OCI-LY1 (cell line): ENCODE results near the gene CD74.

Source experiments
- H2AFZ ChIP-seq: fragments of 200-600 bp; sonication (generic), shearing (Covaris generic); 2 replicates; pipeline ENCODE4 v1.6.0; 2014; ENCODE audit warnings: antibody characterized with exemption, mild to moderate bottlenecking, low read length
- H3F3A ChIP-seq: fragments of 200-600 bp; sonication (generic), shearing (Covaris generic); 2 replicates; pipeline ENCODE4 v1.6.0; 2014; ENCODE audit warnings: mild to moderate bottlenecking, antibody characterized with exemption, low read length, moderate library complexity; ENCODE audit not compliant: insufficient read depth
- H3K27ac ChIP-seq: fragments of 200-600 bp; sonication (generic); 2 replicates; pipeline ENCODE4 v1.5.1; 2014; ENCODE audit warnings: low read length, mixed run types, mild to moderate bottlenecking, low read depth; ENCODE audit not compliant: poor library complexity, severe bottlenecking
- H3K27me3 ChIP-seq: fragments of 200-600 bp; sonication (generic); 2 replicates; pipeline ENCODE4 v1.6.0; 2014; ENCODE audit warnings: antibody characterized with exemption, mild to moderate bottlenecking, low read length, moderate library complexity; ENCODE audit not compliant: insufficient read depth
- H3K36me3 ChIP-seq: fragments of 200-600 bp; sonication (generic); 2 replicates; pipeline ENCODE4 v1.6.1; 2014; ENCODE audit warnings: mild to moderate bottlenecking, antibody characterized with exemption, low read length, moderate library complexity, mixed read lengths; ENCODE audit not compliant: insufficient read depth
- H3K4me1 ChIP-seq: fragments of 200-600 bp; sonication (generic); 2 replicates; pipeline ENCODE4 v1.5.1; 2014; ENCODE audit warnings: mild to moderate bottlenecking, low read length, moderate library complexity; ENCODE audit not compliant: insufficient read depth, severe bottlenecking
- H3K4me2 ChIP-seq: fragments of 200-600 bp; sonication (generic), shearing (Covaris generic); 2 replicates; pipeline ENCODE4 v1.6.1; 2014; ENCODE audit warnings: low read length
- H3K4me3 ChIP-seq: fragments of 200-600 bp; sonication (generic); 2 replicates; pipeline ENCODE4 v1.5.1; 2014; ENCODE audit warnings: low read length, low read depth, mild to moderate bottlenecking, mixed read lengths; ENCODE audit not compliant: poor library complexity, severe bottlenecking
- H3K79me2 ChIP-seq: fragments of 200-600 bp; shearing (Covaris generic); 2 replicates; pipeline ENCODE4 v1.6.1; 2016; ENCODE audit warnings: mixed run types, low read length, mixed read lengths; ENCODE audit not compliant: insufficient read depth
- H3K9ac ChIP-seq: fragments of 200-600 bp; sonication (generic), shearing (Covaris generic); 2 replicates; pipeline ENCODE4 v1.6.1; 2014; ENCODE audit warnings: mild to moderate bottlenecking, low read length, mixed read lengths
- H3K9me2 ChIP-seq: fragments of 200-600 bp; sonication (generic), shearing (Covaris generic); 2 replicates; pipeline ENCODE4 v1.6.1; 2014; ENCODE audit warnings: low read depth, mild to moderate bottlenecking, low read length, mixed read lengths
- H3K9me3 ChIP-seq: fragments of 200-600 bp; shearing (Covaris generic); 2 replicates; pipeline ENCODE4 v1.6.1; 2014; ENCODE audit warnings: low read length, mixed read lengths
- H4K20me1 ChIP-seq: fragments of 200-600 bp; sonication (generic), shearing (Covaris generic); 2 replicates; pipeline ENCODE4 v1.6.0; 2016; ENCODE audit warnings: mild to moderate bottlenecking, low read length; ENCODE audit not compliant: insufficient read depth
- EZH2 ChIP-seq: fragments of 200-600 bp; sonication (generic), shearing (Covaris generic); IDR thresholded peaks from 2 replicates; pipeline ENCODE4 v1.8.0; 2017; ENCODE audit warnings: borderline replicate concordance, mixed run types, mild to moderate bottlenecking, antibody characterized with exemption, low read length, moderate library complexity, mixed read lengths
- TF ChIP-seq, protein P1 (sequence below): fragments of 200-600 bp; sonication (generic), shearing (Covaris generic); IDR thresholded peaks from 2 replicates; pipeline ENCODE4 v1.5.1; 2017; ENCODE audit warnings: mild to moderate bottlenecking, antibody characterized with exemption, low read length, moderate library complexity, mixed read lengths

CD74 gene

DNA sequence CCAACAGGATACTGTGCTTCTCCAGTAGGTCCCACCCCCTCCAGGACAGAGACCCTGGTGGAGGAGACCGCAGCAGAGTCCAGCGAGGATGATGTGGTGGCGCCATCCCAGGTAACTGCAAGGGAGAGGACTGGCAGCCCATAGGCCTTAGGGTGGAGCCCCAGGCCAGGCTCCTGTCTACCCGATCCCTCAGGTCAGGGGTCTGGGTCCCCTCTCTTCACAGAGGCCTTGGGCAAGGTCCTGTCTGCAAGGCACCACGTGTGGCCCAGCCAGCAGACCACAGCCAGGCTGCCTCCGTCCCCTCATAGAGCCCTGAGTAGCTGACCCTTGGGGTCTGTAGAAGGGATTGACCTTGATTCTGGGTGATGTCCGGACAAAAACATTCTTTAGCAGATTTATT is 20.0 kb downstream of the CD74 start:
- TF ChIP-seq EZH2: no peak
- TF ChIP-seq, protein P1, sequence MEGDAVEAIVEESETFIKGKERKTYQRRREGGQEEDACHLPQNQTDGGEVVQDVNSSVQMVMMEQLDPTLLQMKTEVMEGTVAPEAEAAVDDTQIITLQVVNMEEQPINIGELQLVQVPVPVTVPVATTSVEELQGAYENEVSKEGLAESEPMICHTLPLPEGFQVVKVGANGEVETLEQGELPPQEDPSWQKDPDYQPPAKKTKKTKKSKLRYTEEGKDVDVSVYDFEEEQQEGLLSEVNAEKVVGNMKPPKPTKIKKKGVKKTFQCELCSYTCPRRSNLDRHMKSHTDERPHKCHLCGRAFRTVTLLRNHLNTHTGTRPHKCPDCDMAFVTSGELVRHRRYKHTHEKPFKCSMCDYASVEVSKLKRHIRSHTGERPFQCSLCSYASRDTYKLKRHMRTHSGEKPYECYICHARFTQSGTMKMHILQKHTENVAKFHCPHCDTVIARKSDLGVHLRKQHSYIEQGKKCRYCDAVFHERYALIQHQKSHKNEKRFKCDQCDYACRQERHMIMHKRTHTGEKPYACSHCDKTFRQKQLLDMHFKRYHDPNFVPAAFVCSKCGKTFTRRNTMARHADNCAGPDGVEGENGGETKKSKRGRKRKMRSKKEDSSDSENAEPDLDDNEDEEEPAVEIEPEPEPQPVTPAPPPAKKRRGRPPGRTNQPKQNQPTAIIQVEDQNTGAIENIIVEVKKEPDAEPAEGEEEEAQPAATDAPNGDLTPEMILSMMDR: no peak
- no peaks in the 10 kb centered on the region for H3K9me3 ChIP-seq
- no peak overlapping the region for H3K9ac ChIP-seq
- H3F3A ChIP-seq: no peaks in the 10 kb centered on the region
- no peaks in the 10 kb centered on the region for H3K79me2 ChIP-seq
- H3K27me3 ChIP-seq: no peaks in the 10 kb centered on the region
- no peak overlapping the region for H2AFZ ChIP-seq
- H3K4me3 ChIP-seq: no peak overlapping the region
- no peaks in the 10 kb centered on the region for H3K4me1 ChIP-seq
- H3K4me2 ChIP-seq: no peak overlapping the region
- H4K20me1 ChIP-seq: no peaks in the 10 kb centered on the region
- no peaks in the 10 kb centered on the region for H3K9me2 ChIP-seq
- H3K36me3 ChIP-seq: peaks cover 95% of the 10 kb centered on the region
- H3K27ac ChIP-seq: no peak overlapping the region

GRCh38 chr5:150391986-150392385 is 20.7 kb downstream of the CD74 start:
- Histone ChIP-seq H3K4me3 (no peak overlapping the region), H3K27ac (no peak overlapping the region), H3K9ac (no peak overlapping the region), H3K4me2 (no peak overlapping the region), H2AFZ (no peak overlapping the region), H3K9me3 (no peaks in the 10 kb centered on the region), H3K9me2 (no peaks in the 10 kb centered on the region), H3K27me3 (no peaks in the 10 kb centered on the region), H4K20me1 (no peaks in the 10 kb centered on the region), H3K4me1 (no peaks in the 10 kb centered on the region), H3K79me2 (no peaks in the 10 kb centered on the region), H3K36me3 (peaks cover 97% of the 10 kb centered on the region), H3F3A (no peaks in the 10 kb centered on the region)
- TF ChIP-seq, protein P1: no peak
- TF ChIP-seq EZH2: no peak

- Histone ChIP-seq H2AFZ (no peak overlapping the region), H3K36me3 (peaks cover 99% of the 10 kb centered on the region), H3K9me2 (no peaks in the 10 kb centered on the region), H3K4me1 (no peaks in the 10 kb centered on the region), H3K4me3 (no peak overlapping the region), H3K9ac (no peak overlapping the region), H3K27ac (no peak overlapping the region), H3K4me2 (no peak overlapping the region), H3F3A (no peaks in the 10 kb centered on the region), H3K79me2 (no peaks in the 10 kb centered on the region), H3K9me3 (no peaks in the 10 kb centered on the region), H4K20me1 (no peaks in the 10 kb centered on the region), H3K27me3 (no peaks in the 10 kb centered on the region)
- TF ChIP-seq, protein P1: no peak
- TF ChIP-seq EZH2: no peak
These were observed 21.5 kb downstream of the CD74 start for GRCh38 chr5:150391064-150391834.
